K562 (cell line): ENCODE results near the gene RCL1. TPM values are rescaled to one million over a fixed set of nuclear protein-coding genes. Genes with fewer than 3 reads are reported as not detected.
A peak's percentile ranks its signal among the peaks of the same experiment; 100 is the strongest.

Source experiments
- BRD9 ChIP-seq: fragments of 450-650 bp; IDR thresholded peaks from 2 replicates; pipeline ENCODE4 v1.6.1; 2018; ENCODE audit warnings: low read depth; ENCODE audit not compliant: partially characterized antibody
- HMG20A ChIP-seq: fragments of 450-650 bp; formaldehyde crosslinking; conservative IDR thresholded peaks from 2 replicates; pipeline ENCODE4 v1.4.0; 2020; ENCODE audit warnings: mild to moderate bottlenecking, mixed read lengths
- HMGXB4 ChIP-seq: sonication (generic); formaldehyde crosslinking; IDR thresholded peaks from 2 replicates; pipeline ENCODE4 v1.8.1; 2023; ENCODE audit warnings: mild to moderate bottlenecking, missing genetic modification reagents
- JUNB ChIP-seq: fragments of 450-650 bp; formaldehyde crosslinking; conservative IDR thresholded peaks from 2 replicates; pipeline ENCODE4 v1.4.0; 2020; ENCODE audit warnings: mild to moderate bottlenecking
- KLF16 ChIP-seq: IDR thresholded peaks from 2 replicates; pipeline ENCODE4 v1.6.1; 2016; ENCODE audit warnings: antibody characterized with exemption
- NEUROD1 ChIP-seq: fragments of 150-350 bp; IDR thresholded peaks from 2 replicates; pipeline ENCODE4 v1.6.1; 2014; ENCODE audit warnings: borderline replicate concordance, low read length, low read depth; ENCODE audit not compliant: partially characterized antibody
- PYGO2 ChIP-seq: fragments of 450-650 bp; IDR thresholded peaks from 2 replicates; pipeline ENCODE4 v1.6.1; 2016; ENCODE audit warnings: mild to moderate bottlenecking, missing genetic modification characterization, moderate library complexity, missing compliant biosample characterization
- RBM39 ChIP-seq: fragments of 200-400 bp; formaldehyde crosslinking; optimal IDR thresholded peaks from 2 replicates; pipeline ENCODE3; 2018; ENCODE audit warnings: low read depth, low read length
- SRF ChIP-seq, 2 experiments: fragments of 250-450, 450-650 bp in 1 of 2; sonication (Bioruptor Pico) in 1 of 2; sonication (generic) in 1 of 2; formaldehyde crosslinking; IDR thresholded peaks; 2 replicates each; pipeline versions ENCODE4 v1.5.0 to v1.5.1; 2020 to 2022; ENCODE audit warnings: mild to moderate bottlenecking in 1 of 2, missing genetic modification reagents in 1 of 2
- THRAP3 ChIP-seq: fragments of 450-650 bp; IDR thresholded peaks from 2 replicates; pipeline ENCODE4 v1.6.1; 2016; ENCODE audit warnings: mild to moderate bottlenecking, inconsistent platforms, borderline replicate concordance
- ZNF133 ChIP-seq: fragments of 250-450 bp; sonication (Bioruptor Pico); IDR thresholded peaks from 2 replicates; pipeline ENCODE4 v1.4.0; 2020; ENCODE audit warnings: mild to moderate bottlenecking
- ZNF134 ChIP-seq: fragments of 250-450 bp; sonication (Bioruptor Pico); conservative IDR thresholded peaks from 2 replicates; pipeline ENCODE4 v1.4.0; 2020
- ZNF232 ChIP-seq: sonication (generic); formaldehyde crosslinking; IDR thresholded peaks from 2 replicates; pipeline ENCODE4 v1.8.0; 2022; ENCODE audit warnings: mild to moderate bottlenecking, missing genetic modification reagents
- ZNF253 ChIP-seq: fragments of 250-450 bp; sonication (Bioruptor Pico); conservative IDR thresholded peaks from 2 replicates; pipeline ENCODE4 v1.6.1; 2021; ENCODE audit warnings: mild to moderate bottlenecking
- ZNF449 ChIP-seq: fragments of 250-450 bp; sonication (Bioruptor Pico); IDR thresholded peaks from 2 replicates; pipeline ENCODE4 v1.8.0; 2022; ENCODE audit warnings: moderate library complexity, mild to moderate bottlenecking, inconsistent platforms
- ZNF584 ChIP-seq: fragments of 200-800 bp; sonication (Bioruptor generic); IDR thresholded peaks from 2 replicates; pipeline ENCODE4 v1.6.1; 2016; ENCODE audit warnings: low read depth, mild to moderate bottlenecking, missing genetic modification characterization, missing compliant biosample characterization
- polyA plus RNA-seq, 8 experiments: library from polyadenylated mRNA; depleted of rRNA in 4 of 8; stranded (reverse) in 5 of 8; unstranded in 3 of 8; fragments of >200 nt; fragmentation: Nextera tagmentation in 2 of 8; fragmentation: Illumina TruSeq in 1 of 8; extraction: Ambion mirVana in 2 of 8; extraction: Trizol in 1 of 8; gene quantifications; 2 replicates each; pipeline versions ENCODE4 v1.2.1 to v1.2.3, GENCODE V29; 2011 to 2014; ENCODE audit warnings: inconsistent platforms in 1 of 8, missing spikeins in 1 of 8
- total RNA-seq, 7 experiments: library from RNA; depleted of rRNA in 6 of 7; stranded (reverse); fragments of >200 nt in 6 of 7; fragmentation: Illumina TruSeq in 2 of 7; extraction: Trizol in 2 of 7; gene quantifications; 2 replicates each; pipeline versions ENCODE4 v1.2.1 to v1.2.3, GENCODE V29; 2011 to 2021; ENCODE audit warnings: low replicate concordance in 1 of 7
- TF ChIP-seq, protein P1 (sequence below): sonication (generic); IDR thresholded peaks from 2 replicates; pipeline ENCODE4 v1.6.1; 2016
- TF ChIP-seq, protein P2 (sequence below): fragments of 450-650 bp; IDR thresholded peaks from 2 replicates; pipeline ENCODE4 v1.6.1; 2018; ENCODE audit not compliant: partially characterized antibody
- TF ChIP-seq, protein P3 (sequence below): fragments of 450-650 bp; IDR thresholded peaks from 2 replicates; pipeline ENCODE4 v1.6.1; 2018; ENCODE audit warnings: mild to moderate bottlenecking, low read depth; ENCODE audit not compliant: partially characterized antibody

The RCL1 gene
- total and polyA plus RNA-seq, 9 of the 15 experiments (the other 6 are each of a cell fraction or from before 2014, with no cell fraction given), result 24.0 to 67.7 (median 38.6) TPM

- no peak for TF ChIP-seq THRAP3
- no peak for TF ChIP-seq HMG20A (CRISPR knock-in tag)
- TF ChIP-seq, protein P1, sequence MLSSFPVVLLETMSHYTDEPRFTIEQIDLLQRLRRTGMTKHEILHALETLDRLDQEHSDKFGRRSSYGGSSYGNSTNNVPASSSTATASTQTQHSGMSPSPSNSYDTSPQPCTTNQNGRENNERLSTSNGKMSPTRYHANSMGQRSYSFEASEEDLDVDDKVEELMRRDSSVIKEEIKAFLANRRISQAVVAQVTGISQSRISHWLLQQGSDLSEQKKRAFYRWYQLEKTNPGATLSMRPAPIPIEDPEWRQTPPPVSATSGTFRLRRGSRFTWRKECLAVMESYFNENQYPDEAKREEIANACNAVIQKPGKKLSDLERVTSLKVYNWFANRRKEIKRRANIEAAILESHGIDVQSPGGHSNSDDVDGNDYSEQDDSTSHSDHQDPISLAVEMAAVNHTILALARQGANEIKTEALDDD, result peak; percentile 88
- TF ChIP-seq, protein P2, sequence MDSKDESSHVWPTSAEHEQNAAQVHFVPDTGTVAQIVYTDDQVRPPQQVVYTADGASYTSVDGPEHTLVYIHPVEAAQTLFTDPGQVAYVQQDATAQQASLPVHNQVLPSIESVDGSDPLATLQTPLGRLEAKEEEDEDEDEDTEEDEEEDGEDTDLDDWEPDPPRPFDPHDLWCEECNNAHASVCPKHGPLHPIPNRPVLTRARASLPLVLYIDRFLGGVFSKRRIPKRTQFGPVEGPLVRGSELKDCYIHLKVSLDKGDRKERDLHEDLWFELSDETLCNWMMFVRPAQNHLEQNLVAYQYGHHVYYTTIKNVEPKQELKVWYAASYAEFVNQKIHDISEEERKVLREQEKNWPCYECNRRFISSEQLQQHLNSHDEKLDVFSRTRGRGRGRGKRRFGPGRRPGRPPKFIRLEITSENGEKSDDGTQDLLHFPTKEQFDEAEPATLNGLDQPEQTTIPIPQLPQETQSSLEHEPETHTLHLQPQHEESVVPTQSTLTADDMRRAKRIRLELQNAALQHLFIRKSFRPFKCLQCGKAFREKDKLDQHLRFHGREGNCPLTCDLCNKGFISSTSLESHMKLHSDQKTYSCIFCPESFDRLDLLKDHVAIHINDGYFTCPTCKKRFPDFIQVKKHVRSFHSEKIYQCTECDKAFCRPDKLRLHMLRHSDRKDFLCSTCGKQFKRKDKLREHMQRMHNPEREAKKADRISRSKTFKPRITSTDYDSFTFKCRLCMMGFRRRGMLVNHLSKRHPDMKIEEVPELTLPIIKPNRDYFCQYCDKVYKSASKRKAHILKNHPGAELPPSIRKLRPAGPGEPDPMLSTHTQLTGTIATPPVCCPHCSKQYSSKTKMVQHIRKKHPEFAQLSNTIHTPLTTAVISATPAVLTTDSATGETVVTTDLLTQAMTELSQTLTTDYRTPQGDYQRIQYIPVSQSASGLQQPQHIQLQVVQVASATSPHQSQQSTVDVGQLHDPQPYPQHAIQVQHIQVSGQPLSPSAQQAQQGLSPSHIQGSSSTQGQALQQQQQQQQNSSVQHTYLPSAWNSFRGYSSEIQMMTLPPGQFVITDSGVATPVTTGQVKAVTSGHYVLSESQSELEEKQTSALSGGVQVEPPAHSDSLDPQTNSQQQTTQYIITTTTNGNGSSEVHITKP, result peak; percentile 94
- peak; percentile 96 for TF ChIP-seq KLF16
- TF ChIP-seq ZNF232, result no peak
- TF ChIP-seq ZNF449 (CRISPR knock-in tag), result no peak
- no peak for TF ChIP-seq ZNF133 (CRISPR knock-in tag)
- TF ChIP-seq HMGXB4 (CRISPR knock-in tag), result no peak
- no peak for TF ChIP-seq SRF (CRISPR knock-in tag; IDR thresholded peaks at IDR 0.05)
- no peak for TF ChIP-seq PYGO2 (tag)
- TF ChIP-seq, protein P3, sequence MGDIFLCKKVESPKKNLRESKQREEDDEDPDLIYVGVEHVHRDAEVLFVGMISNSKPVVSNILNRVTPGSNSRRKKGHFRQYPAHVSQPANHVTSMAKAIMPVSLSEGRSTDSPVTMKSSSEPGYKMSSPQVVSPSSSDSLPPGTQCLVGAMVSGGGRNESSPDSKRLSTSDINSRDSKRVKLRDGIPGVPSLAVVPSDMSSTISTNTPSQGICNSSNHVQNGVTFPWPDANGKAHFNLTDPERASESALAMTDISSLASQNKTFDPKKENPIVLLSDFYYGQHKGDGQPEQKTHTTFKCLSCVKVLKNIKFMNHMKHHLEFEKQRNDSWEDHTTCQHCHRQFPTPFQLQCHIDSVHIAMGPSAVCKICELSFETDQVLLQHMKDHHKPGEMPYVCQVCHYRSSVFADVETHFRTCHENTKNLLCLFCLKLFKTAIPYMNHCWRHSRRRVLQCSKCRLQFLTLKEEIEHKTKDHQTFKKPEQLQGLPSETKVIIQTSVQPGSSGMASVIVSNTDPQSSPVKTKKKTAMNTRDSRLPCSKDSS, result no peak
- TF ChIP-seq RBM39, result no peak
- no peak for TF ChIP-seq ZNF253 (CRISPR knock-in tag)
- peak; percentile 48 for TF ChIP-seq NEUROD1
- peak; percentile 43; the same call in 1 of the 2 replicates for TF ChIP-seq ZNF584 (CRISPR knock-in tag)
- no peak for TF ChIP-seq JUNB (CRISPR knock-in tag)
- no peak for TF ChIP-seq ZNF134 (CRISPR knock-in tag)
- peak; percentile 47 for TF ChIP-seq BRD9
Observed at GRCh38 chr9:4862506-4863250, 69.9 kb downstream of the RCL1 start (continued).
